ENCODE measurements around the gene PRR13. TPM values are rescaled to one million over a fixed set of nuclear protein-coding genes. Genes with fewer than 3 reads are reported as not detected.
A peak's percentile ranks its signal among the peaks of the same experiment; 100 is the strongest.

PRR13 gene
- total and polyA plus RNA-seq, 2 of the 13 experiments (the other 11 are each of a cell fraction or from before 2014, with no cell fraction given), result 65.0 to 102 TPM

DNA sequence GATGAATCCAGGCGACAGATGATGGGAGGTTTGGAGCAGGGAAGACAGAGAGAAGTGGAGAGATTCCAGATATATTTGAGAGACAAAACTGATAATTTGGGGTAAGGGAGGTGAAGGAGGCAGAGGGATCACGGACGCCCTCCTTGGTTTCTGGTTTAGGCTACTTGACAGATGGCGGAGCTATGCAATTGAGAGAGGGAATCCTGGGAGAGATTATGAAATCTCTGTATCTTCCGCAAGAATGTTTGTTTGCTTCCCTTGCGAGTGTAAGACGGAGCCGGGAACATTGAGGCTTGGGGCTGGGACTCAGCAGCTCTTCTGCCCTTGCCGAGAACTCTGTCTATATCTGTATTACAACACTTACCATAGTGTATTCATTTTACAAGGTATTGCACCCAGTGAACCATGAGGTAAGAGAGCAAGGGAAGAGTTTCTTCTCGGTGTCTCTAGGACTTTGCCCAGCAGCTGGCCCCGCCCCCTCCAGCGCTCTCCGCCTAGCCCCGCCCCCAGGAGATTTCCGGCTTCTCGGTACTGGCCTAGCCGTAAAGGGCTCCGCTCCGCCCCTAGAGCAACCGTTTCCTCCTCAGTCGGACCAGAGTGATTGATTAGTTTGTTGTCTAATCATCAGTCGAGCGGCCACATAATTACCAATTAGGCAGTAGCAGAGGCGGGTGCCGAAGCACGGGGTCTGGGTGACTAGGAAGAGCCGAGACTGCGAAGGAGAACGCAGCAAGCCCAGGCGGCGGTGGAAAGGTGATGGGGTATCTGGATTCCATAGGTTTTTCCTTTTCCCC is at the start of gene PRR13 (continued):
- no peak for TF ChIP-seq PCBP2 (optimal IDR thresholded peaks at IDR 0.05; ENCODE audit: low read depth, low read length, poor library complexity, severe bottlenecking)
- TF ChIP-seq ZNF547 (CRISPR knock-in tag; IDR thresholded peaks at IDR 0.05), result no peak; the same call in 1 of the 2 replicates
- no peak; the same call in 2 of the 3 replicates for TF ChIP-seq MXI1 (IDR thresholded peaks at IDR 0.05; ENCODE audit: borderline replicate concordance, low read depth, low read length)
- TF ChIP-seq, protein P1, sequence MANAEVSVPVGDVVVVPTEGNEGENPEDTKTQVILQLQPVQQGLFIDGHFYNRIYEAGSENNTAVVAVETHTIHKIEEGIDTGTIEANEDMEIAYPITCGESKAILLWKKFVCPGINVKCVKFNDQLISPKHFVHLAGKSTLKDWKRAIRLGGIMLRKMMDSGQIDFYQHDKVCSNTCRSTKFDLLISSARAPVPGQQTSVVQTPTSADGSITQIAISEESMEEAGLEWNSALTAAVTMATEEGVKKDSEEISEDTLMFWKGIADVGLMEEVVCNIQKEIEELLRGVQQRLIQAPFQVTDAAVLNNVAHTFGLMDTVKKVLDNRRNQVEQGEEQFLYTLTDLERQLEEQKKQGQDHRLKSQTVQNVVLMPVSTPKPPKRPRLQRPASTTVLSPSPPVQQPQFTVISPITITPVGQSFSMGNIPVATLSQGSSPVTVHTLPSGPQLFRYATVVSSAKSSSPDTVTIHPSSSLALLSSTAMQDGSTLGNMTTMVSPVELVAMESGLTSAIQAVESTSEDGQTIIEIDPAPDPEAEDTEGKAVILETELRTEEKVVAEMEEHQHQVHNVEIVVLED (CRISPR knock-in tag; IDR thresholded peaks at IDR 0.05; ENCODE audit: borderline replicate concordance), result no peak; the same call in 1 of the 2 replicates
- TF ChIP-seq HINFP (CRISPR knock-in tag; IDR thresholded peaks at IDR 0.05; ENCODE audit: low read depth), result peak; percentile 63; the same call in 1 of the 2 replicates
- TF ChIP-seq ZNF296 (CRISPR knock-in tag; conservative IDR thresholded peaks at IDR 0.05), result no peak
- no peak for TF ChIP-seq FOXJ3 (CRISPR knock-in tag; IDR thresholded peaks at IDR 0.05; ENCODE audit: borderline replicate concordance)
- TF ChIP-seq, protein P2, sequence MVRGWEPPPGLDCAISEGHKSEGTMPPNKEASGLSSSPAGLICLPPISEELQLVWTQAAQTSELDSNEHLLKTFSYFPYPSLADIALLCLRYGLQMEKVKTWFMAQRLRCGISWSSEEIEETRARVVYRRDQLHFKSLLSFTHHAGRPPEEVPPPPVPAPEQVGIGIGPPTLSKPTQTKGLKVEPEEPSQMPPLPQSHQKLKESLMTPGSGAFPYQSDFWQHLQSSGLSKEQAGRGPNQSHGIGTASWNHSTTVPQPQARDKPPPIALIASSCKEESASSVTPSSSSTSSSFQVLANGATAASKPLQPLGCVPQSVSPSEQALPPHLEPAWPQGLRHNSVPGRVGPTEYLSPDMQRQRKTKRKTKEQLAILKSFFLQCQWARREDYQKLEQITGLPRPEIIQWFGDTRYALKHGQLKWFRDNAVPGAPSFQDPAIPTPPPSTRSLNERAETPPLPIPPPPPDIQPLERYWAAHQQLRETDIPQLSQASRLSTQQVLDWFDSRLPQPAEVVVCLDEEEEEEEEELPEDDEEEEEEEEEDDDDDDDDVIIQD (CRISPR knock-in tag; IDR thresholded peaks at IDR 0.05; ENCODE audit: low read depth), result no peak
- TF ChIP-seq HNRNPLL (IDR thresholded peaks at IDR 0.05; ENCODE audit: low read depth, low read length, poor library complexity, severe bottlenecking), result peak; percentile 71
- TF ChIP-seq CEBPB (IDR thresholded peaks at IDR 0.05; ENCODE audit: borderline replicate concordance, low read depth, low read length), result peak; percentile 63
- TF ChIP-seq ZNF501 (CRISPR knock-in tag; IDR thresholded peaks at IDR 0.05), result 0 out of 2 replicates have a peak, but pooled peaks have one; percentile 15
- TF ChIP-seq NFKB2 (CRISPR knock-in tag; IDR thresholded peaks at IDR 0.05; ENCODE audit: borderline replicate concordance), result no peak
- no peak; the same call in 1 of the 2 replicates for TF ChIP-seq GATAD1 (CRISPR knock-in tag; IDR thresholded peaks at IDR 0.05)
- no peak for TF ChIP-seq ZNF263 (CRISPR knock-in tag; IDR thresholded peaks at IDR 0.05)
- peak; percentile 26; the same call in 1 of the 2 replicates for TF ChIP-seq CREB1 (IDR thresholded peaks at IDR 0.05)
- peak; percentile 78 for TF ChIP-seq CREB1 (CRISPR knock-in tag; IDR thresholded peaks at IDR 0.05)
- 0 out of 2 replicates have a peak, but pooled peaks have one; percentile 25 for TF ChIP-seq MYPOP (CRISPR knock-in tag; IDR thresholded peaks at IDR 0.05)
- TF ChIP-seq RCOR2 (CRISPR knock-in tag; IDR thresholded peaks at IDR 0.05), result no peak
- TF ChIP-seq TARDBP (CRISPR knock-in tag; IDR thresholded peaks at IDR 0.05), result no peak
- no peak for TF ChIP-seq ZNF737 (CRISPR knock-in tag; IDR thresholded peaks at IDR 0.05; ENCODE audit: borderline replicate concordance)
- 0 out of 2 replicates have a peak, but pooled peaks have one; percentile 11 for TF ChIP-seq PPARG (CRISPR knock-in tag; conservative IDR thresholded peaks at IDR 0.05)

Data from HepG2 (cell line).